Osteoblast (primary cell): ENCODE measurements around the gene TPCN2. TPM values are rescaled to one million over a fixed set of nuclear protein-coding genes. Genes with fewer than 3 reads are reported as not detected.

Experiments
- DNase-seq: peaks from one replicate; pipeline ENCODE4 v3.0.0; 2011; ENCODE audit warnings: low spot score, mixed read lengths; ENCODE audit not compliant: insufficient read length; ENCODE audit errors: missing footprints
- H2AFZ ChIP-seq: 2 replicates; pipeline ENCODE4 v1.6.0; 2011; ENCODE audit warnings: mild to moderate bottlenecking, low read length
- H3K27ac ChIP-seq: 2 replicates; pipeline ENCODE4 v1.5.1; 2011; ENCODE audit warnings: mild to moderate bottlenecking, low read depth, low read length, moderate library complexity
- H3K27me3 ChIP-seq: 2 replicates; pipeline ENCODE4 v1.6.0; 2012; ENCODE audit warnings: mild to moderate bottlenecking, control low read depth, inconsistent platforms, low read length, moderate library complexity; ENCODE audit not compliant: insufficient read depth
- H3K36me3 ChIP-seq: 2 replicates; pipeline ENCODE4 v1.5.1; 2011; ENCODE audit warnings: mild to moderate bottlenecking, low read length, control low read depth, moderate library complexity; ENCODE audit not compliant: insufficient read depth
- H3K4me1 ChIP-seq: 2 replicates; pipeline ENCODE4 v1.5.1; 2011; ENCODE audit warnings: mild to moderate bottlenecking, low read length, control low read depth, moderate library complexity; ENCODE audit not compliant: insufficient read depth
- H3K4me2 ChIP-seq: 2 replicates; pipeline ENCODE4 v1.6.0; 2011; ENCODE audit warnings: mild to moderate bottlenecking, low read length; ENCODE audit not compliant: insufficient read depth
- H3K4me3 ChIP-seq: fragments of 200-600 bp; sonication (generic); 3 replicates; pipeline ENCODE4 v1.5.1; 2012; ENCODE audit warnings: mild to moderate bottlenecking, low read length, inconsistent platforms; ENCODE audit not compliant: insufficient read depth
- H3K79me2 ChIP-seq: 2 replicates; pipeline ENCODE4 v1.6.0; 2012; ENCODE audit warnings: mild to moderate bottlenecking, low read length, control low read depth, inconsistent platforms; ENCODE audit not compliant: insufficient read depth
- H3K9me3 ChIP-seq: 2 replicates; pipeline ENCODE4 v1.5.1; 2011; ENCODE audit warnings: low read depth, low read length, control low read depth
- H4K20me1 ChIP-seq: 2 replicates; pipeline ENCODE4 v1.6.0; 2012; ENCODE audit warnings: mild to moderate bottlenecking, low read length, control low read depth; ENCODE audit not compliant: insufficient read depth
- CTCF ChIP-seq: IDR thresholded peaks from 2 replicates; pipeline ENCODE4 v1.5.1; 2011; ENCODE audit warnings: mild to moderate bottlenecking, low read depth, low read length, moderate library complexity; ENCODE audit errors: extremely low read depth
- total RNA-seq: library from RNA; depleted of rRNA; stranded (reverse); fragments of >200 nt; gene quantifications from 2 replicates; pipeline ENCODE4 v1.2.3, GENCODE V29; 2012

The TPCN2 gene
- total RNA-seq, 1 donor = 14.1 TPM

DNA sequence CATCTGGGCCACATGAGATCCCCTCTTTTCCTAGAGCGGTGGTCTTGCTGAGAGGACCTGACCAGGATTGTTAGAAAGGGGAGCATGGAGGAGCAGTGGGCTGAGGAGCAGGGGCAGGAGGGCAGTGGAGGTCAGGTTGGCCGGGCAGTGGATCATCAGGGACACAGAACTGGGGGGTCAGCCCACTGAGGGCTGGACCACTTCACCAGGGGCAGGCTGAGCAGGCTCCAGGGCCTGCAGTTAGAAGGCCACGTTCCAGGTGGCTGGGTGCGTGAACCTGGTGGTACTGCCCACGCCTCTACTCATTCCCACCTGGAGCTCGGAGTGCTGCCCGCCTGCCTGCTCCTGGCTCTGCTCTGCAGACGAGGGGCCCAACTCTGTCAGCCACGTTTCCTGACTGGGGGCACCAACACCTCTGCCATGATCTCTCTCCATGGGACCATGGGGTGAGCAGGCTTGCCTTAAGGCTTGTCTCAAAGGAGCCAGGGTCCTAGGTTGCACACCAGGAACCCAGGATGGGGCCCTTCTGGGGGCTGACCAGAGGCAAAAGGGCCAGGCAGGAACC is 45.3 kb upstream of the TPCN2 start:
- H4K20me1 ChIP-seq = no peaks in the 10 kb centered on the region
- no peak overlapping the region for H3K4me2 ChIP-seq
- no peaks in the 10 kb centered on the region for H3K79me2 ChIP-seq
- H3K36me3 ChIP-seq = peaks cover 3% of the 10 kb centered on the region
- peak; percentile 82 for DNase-seq
- no peak overlapping the region for H3K27ac ChIP-seq
- H3K9me3 ChIP-seq = no peaks in the 10 kb centered on the region
- no peaks in the 10 kb centered on the region for H3K27me3 ChIP-seq
- H3K4me3 ChIP-seq = no peak overlapping the region
- peaks cover 31% of the 10 kb centered on the region for H3K4me1 ChIP-seq
- no peak overlapping the region for H2AFZ ChIP-seq
- TF ChIP-seq CTCF = no peak

- no peaks in the 10 kb centered on the region for H4K20me1 ChIP-seq
- no peak overlapping the region for H3K27ac ChIP-seq
- H3K9me3 ChIP-seq = no peaks in the 10 kb centered on the region
- no peak for TF ChIP-seq CTCF
- H3K27me3 ChIP-seq = no peaks in the 10 kb centered on the region
- peaks cover 3% of the 10 kb centered on the region for H3K36me3 ChIP-seq
- peaks cover 32% of the 10 kb centered on the region for H3K4me1 ChIP-seq
- H3K79me2 ChIP-seq = no peaks in the 10 kb centered on the region
- H3K4me3 ChIP-seq = no peak overlapping the region
- H3K4me2 ChIP-seq = no peak overlapping the region
- H2AFZ ChIP-seq = no peak overlapping the region
- peak; percentile 58 for DNase-seq
Measured at GRCh38 chr11:69003866-69004367, 44.8 kb upstream of the TPCN2 start.

DNA sequence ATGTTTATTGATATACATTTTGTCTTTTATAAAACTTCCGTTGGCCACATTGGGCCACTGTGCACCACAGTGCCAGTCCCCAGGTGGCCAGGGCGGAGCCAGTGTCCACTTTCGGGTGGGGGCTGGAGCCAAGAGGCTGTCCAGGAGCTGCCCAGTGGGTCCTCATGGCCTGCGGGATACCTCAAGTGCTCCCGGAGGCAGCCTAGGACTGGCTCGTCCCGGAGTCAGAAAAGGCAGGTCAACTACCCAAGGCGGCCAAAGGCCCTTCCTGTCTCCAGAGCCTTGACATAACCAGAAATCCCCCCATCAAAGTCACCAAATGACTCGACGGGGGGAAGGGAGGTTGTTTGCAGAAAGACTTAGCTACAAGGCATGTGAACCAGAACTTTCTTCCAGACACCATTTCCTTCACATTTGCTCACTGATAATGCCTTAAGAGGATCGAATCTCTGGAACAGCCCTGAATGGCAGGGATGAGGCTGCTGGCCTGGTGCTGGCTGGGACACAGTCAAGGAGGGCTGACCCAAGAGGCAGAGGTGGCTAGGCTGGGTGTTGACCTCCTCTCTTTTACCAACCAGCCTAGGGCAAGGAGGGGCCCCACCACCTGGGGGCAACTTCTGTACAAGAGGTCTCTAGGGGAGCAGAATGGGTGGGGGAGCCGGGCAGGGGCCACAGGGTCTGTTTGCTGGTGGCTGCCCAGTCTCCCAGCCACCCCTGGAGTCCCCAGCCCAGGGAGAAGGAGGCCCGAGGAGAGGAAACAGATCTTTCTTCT is 44.1 kb upstream of the TPCN2 start:
- Histone ChIP-seq H3K9me3 (no peaks in the 10 kb centered on the region), H2AFZ (no peak overlapping the region), H3K79me2 (peaks cover 2% of the 10 kb centered on the region), H3K36me3 (peaks cover 3% of the 10 kb centered on the region), H3K4me1 (peaks cover 36% of the 10 kb centered on the region), H3K27me3 (no peaks in the 10 kb centered on the region), H3K27ac (no peak overlapping the region), H3K4me3 (no peak overlapping the region), H4K20me1 (no peaks in the 10 kb centered on the region), H3K4me2 (no peak overlapping the region)
- no peak for TF ChIP-seq CTCF
- peak; percentile 82 for DNase-seq

DNA sequence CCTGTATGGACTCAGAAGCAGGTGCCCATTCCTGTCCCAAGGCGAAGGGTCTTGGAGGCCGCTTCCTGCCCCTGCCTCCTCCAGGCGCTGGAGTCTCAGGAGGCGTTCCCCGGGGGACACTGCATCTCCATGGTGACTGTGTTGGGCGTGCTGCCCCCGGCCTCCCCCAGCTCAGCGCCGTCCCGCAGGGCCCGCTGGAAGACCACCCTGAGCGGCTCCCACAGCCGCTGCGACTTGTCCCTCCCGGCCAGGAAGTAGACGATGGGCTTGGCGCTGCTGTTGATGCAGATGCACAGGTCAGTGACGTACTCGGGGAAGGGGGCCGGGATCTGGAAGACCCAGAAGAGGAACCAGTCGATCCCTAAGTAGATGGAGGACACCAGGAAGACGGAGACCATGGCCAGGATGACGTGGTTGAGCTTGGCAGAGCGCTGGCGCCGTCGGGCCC is 43.5 kb upstream of the TPCN2 start:
- Histone ChIP-seq H3K27me3 (no peaks in the 10 kb centered on the region), H3K4me1 (peaks cover 38% of the 10 kb centered on the region), H3K79me2 (peaks cover 5% of the 10 kb centered on the region), H4K20me1 (no peaks in the 10 kb centered on the region), H3K4me3 (no peak overlapping the region), H3K27ac (no peak overlapping the region), H3K36me3 (peaks cover 3% of the 10 kb centered on the region), H2AFZ (no peak overlapping the region), H3K9me3 (no peaks in the 10 kb centered on the region), H3K4me2 (no peak overlapping the region)
- peak; percentile 26 for DNase-seq
- no peak for TF ChIP-seq CTCF
